Non-pigmented ciliary epithelial cell (primary cell): ENCODE measurements around the gene NOS1AP.
A peak's percentile ranks its signal among the peaks of the same experiment; 100 is the strongest.
"Not testable (repeated sequence)": the region's sequence is repeated elsewhere in the genome, so short reads cannot be mapped to it uniquely, and the experiment has no call there.

Experiments
- DNase-seq: peaks from one replicate; pipeline ENCODE4 v3.0.0-alpha.2; 2010; ENCODE audit warnings: low read depth

The NOS1AP gene

DNA sequence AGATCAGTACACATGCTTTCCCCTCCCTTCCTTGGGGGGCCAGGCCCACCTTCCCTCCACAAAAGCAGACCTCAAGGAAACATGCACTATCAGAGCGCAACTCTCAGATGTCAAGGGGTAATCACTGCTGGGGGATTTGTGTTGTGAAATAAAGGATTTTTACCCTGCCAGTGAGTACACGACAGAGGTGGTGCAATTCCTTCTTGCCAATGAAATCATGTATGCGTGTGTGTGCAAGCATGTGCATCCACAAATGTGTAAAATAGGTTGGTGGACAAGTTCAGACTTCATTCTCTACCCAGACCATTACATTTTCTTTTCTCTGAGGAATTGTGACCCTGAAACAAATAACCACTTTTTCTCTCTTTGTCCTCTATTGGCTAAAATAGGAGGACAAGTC is 9.8 kb upstream of the NOS1AP start:
- no peak for DNase-seq

DNA sequence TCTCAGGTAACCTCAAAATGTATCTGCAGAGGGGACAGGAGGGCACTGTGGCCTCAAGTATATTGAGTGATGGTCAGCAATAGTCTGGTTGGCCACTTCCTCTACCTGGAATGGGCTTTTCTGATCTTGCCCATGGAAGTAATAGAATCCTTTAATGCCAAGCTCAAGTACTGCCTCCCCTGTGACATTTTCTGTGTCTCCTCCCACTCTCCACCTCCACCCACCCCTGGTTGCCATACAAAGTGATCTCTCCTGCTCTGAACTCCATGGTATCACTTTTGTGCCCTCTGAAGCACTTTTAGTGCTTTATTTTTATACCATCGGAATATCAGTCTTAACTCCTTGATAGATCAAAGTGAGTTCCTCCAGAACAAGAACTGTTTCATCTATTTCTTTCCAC is 9.2 kb upstream of the NOS1AP start:
- no peak for DNase-seq

DNA sequence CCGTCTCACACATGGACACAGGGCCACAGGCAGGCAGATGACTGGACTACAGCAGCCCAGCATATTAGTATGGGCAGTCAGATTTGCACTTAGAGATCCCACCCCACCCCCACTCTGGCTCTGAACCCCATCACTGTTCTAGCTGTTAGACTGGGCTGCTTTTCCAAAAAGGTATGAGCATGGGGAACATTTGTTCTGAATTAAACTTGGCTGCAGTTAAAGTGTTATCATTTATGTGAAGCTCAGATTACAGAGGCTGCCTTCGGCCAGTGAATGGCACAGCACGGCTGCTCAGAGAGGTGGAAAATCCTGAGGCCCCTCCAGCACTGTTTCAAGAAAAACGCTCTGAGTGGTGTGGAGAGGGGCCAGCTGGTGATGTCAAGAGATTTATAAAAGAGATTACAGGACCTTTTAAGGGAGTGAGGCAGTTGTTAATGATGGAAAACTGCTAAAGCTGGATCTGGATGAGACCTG is 6.9 kb upstream of the NOS1AP start:
- DNase-seq, result peak; percentile 30

DNA sequence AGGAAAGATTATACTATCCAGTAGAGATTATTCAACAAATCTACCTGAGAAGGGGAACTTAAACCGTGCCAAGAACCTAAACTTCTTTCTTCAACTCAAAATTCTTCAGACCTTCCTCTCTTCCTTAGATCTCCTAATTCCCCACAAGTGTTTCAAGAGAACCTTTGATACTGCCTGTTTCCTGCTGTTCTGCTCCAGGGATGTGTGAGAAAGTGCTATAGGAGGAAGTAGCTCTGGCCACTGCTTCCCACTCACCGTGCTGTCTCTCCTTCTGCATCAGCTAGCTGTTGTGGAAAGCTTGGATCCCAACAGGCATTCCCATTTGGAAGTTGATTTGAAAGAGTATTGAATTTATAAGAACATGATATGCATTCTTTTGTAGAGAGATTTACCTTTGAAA is 4.5 kb upstream of the NOS1AP start:
- DNase-seq, result no peak

DNA sequence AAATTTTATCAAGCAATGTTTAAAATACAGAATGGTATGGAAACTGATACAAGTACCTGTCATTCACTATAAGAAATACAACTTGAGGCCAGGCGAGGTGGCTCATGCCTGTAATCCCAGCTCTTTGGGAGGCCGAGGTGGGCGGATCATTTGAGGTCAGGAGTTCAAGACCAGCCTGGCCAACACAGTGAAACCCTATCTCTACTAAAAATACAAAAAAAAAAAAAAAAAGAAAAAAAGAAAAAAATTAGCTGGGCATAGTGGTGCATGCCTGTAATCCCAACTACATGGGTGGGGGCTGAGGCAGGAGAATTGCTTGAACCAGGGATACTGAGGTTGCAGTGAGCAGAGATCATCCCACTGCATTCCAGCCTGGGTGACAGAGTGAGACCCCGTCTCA is 2.7 kb upstream of the NOS1AP start:
- not testable (repeated sequence) for DNase-seq

DNA sequence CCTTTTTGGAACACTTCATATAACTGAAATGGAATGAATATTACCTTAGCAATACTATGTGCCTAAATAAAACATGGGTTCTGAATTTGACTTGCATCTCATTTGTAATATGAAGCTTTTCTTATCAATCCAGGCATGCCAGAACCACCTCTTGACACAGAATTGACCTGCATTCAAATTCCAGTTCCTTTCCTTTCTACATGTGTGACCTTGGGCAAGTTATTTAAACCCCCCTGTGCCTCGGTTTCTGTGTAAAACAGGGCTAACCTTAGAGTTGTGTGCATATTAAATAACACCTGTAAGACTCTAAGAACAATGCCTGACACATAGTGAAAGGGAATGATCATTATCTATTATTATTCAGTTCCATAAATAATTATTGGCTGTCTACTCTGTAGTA is 2.0 kb upstream of the NOS1AP start:
- no peak for DNase-seq

DNA sequence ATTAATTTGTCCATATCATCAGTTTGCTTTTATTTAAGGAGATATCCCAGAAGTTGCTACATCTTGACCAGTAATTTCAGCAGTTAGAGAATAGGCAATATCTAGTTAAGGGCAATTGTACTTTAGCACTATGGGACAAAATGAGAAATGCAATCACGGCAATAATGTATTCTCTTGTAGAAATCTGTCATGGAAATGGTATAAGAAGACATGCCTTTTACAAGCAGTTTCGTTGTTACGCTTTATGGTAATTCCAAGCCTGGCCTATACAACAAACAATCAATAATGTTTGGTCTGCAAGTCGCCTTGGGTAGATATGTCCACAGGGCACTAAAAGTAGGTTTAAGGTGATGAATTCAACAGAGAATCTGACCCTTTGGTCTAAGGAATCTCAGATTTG is 1.2 kb upstream of the NOS1AP start:
- DNase-seq, result no peak

DNA sequence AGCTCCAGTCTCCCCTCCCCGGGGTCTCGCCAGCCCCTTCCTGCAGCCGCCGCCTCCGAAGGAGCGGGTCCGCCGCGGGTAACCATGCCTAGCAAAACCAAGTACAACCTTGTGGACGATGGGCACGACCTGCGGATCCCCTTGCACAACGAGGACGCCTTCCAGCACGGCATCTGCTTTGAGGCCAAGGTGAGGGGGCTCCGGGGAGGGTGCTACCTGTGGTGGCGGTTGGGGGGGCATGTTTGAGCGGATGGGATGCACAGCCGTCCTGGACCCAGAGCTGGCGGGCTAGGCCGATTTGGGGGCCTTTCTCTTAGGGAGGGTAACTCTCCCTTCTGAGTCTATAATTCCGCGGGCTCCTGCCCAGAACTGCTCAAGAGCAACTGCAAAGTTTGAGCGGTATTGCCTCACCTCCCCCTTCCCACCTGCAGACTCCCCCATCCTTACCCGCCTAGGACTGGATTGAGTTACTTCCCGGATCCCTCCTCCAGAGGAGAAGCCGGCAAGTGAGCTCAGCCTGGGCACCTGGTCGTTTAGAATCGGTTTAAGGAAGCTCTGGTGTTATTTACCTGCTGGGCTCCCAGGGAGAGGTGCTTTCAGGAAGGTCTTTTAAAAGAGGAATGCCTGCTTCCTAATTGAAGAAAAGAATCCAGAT is 730 bp downstream of the NOS1AP start:
- DNase-seq, result no peak

DNA sequence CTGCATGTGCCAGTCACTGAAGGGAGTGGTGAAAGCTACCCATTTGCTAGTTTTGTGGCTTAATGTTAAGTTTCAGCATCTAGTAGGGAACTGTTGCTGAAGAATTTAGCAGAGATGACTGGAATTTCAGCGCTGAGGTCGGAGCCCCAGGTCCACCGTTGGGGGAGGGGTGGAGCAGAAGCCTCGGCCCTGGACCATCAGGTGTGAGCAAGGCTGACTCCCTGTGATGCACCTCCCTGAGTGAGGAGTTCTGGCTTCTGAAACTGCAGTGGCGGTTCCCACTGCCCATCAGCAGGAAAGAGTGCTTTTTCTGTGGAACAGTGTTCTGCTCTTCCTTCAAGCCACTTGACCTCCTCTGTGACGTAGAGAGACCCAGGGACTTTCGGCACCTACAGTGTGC is 1.3 kb downstream of the NOS1AP start:
- no peak for DNase-seq

DNA sequence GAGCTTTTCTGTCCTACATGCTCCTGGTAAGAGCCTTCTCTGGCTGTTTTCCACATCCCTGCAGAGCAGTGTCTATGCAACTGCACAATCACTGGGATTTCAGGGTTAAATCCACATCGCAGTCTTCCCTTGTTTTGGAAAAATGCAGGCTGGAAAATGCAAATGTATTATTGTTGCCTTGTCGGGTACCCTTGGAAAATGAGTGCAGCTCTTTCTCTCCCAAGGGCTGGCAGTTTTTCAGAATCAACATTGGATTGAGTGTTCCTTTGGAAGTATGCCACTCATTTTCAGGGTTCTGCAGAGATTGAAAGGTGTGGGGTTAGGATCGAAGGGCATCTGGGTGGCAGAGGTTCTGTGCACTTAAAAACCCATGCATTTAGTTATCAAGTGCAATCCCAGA is 3.2 kb downstream of the NOS1AP start:
- DNase-seq, result no peak

DNA sequence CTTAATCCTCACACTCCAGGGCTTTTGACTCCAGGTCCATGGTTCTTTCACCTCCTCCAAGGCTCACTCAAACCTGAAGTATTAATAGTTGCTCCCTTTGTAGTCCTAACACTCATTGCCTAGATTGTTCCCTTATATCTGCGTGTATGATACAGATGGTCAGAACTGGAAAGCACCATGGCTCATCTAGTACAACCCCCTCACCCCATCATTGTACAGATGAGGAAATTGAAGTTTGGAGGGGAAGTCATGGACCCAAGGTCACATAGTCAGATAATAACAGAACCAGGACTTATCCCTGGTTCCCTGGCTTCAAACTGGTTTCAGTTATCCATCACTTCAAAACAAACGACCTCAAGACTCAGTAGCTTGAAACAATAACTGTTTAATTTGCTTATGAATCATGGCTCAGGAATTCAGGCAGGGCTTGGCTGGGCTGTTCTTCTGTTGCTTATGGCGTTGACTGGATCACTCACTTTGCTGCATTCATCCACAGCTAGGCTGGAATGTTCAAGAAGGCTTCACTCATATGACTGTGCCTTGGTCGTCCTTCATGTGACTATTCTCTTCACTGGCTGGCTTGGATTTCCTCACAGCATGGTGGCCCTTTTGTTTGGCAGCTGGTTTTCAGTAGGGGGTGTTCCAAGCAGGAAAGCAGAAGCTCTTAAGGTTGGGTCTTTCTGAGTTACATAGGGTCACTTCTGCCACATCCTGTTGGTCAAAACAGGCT is 5.0 kb downstream of the NOS1AP start:
- DNase-seq, result no peak

DNA sequence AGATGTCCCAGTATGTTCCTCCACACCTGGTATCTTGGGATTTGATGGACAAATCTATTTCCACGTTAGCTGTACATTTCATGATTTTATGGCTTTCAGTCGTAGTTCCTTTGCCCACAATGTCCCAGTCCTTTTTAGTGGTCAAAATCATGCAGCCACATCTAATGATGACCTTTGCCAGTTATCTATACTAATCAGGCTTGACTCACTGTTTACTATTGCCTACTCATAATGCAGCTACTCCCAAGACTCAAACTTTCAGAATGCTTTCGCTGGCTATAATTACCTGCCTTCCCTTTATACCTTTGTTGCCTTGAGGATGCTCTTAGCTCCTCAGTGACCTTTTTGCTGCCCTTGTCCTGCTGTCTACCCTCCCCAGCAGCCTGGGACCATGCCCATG is 6.4 kb downstream of the NOS1AP start:
- no peak for DNase-seq

DNA sequence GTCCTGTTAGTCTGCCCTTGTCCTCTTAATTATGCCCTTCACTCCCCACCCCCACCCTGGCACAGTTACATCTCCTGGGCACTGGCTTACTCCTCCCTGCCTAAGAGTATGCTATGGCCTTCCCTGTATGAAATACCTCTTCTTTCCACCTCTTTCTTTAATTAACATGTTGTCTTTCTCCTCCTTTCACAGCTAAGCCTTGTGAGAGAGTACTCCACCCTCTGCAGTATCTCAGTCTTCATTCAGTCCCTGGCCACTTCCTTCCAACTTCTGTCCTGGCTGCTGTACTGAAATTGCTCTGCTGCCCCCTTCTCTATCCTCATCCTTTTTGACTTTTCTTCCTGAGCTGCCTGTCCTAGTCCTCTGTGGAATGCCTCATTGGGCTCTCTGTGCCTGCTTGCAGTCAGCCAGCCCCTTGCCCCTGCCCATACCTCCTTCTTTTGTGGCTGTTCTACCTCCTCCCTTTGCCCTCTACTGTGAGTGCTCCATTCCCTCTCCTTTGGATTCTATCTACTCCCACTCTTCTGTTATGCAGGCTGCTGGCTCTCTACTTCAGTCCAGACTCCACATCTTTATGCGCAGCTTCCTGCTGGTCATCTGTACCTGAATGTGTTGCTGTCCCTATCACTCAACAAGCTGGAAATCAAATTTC is 8.3 kb downstream of the NOS1AP start:
- no peak for DNase-seq

DNA sequence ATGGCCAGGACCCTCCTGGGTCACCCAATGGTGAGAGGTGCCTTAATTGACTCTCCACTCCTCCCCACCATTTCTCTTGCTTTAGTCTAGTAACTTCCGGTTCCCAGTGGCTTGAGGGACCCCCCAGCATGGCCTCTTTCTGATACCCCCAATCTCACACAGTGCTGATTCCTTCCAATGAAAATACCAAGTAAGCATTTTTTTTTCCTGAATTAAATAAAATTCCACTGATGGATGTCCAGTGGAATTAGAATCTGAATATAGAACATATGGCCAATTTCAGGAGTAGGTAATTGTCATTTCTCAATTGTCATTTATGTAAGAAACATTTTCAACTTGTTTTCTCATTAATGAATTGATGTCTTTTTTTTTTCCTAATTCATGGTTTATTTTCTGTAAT is 9.5 kb downstream of the NOS1AP start:
- DNase-seq, result no peak

DNA sequence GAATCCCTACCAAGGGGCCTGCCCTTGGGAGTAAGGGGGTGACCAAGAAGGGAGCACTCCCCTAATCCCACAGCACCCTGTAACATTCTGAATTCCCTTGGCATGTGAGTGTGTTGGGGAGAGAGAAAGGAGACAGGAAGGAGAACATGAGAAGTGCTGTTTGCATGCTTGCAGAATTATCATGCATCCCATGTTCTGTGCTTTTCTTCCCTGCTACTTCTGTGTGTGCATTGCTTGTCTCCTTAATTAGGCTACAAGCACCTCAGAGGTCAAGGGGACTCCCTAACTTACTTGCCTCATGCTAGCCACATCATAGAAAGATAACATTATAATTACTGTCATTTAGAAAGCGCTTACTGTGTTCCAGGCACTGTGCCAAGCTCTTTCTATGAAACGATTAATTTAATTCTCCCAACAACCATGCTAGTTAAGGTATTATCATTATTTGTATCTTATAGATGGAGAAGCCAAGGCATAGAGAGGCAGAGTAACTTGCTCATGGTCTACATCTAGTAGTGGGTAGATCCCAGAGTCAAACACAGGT is 11.1 kb downstream of the NOS1AP start:
- no peak for DNase-seq

DNA sequence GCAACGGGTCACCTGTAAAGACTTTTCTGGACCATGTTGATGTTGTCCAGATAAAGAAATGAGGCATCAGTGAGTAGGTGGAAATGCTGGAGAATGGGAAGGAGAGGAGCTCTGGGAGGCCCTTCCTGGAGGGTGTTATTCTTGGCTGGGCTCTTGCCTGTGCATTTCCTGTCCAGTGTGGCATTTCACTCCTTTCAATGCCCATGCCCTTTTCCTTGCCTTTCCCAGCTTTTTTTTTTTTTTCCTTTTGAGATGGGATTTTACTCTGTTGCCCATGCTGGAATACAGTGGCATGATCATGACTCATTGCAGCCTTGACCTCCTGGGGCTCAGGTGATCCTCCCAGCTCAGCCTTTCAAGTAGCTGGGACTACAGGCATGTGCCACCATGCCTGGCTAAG is 11.8 kb downstream of the NOS1AP start:
- no peak for DNase-seq

DNA sequence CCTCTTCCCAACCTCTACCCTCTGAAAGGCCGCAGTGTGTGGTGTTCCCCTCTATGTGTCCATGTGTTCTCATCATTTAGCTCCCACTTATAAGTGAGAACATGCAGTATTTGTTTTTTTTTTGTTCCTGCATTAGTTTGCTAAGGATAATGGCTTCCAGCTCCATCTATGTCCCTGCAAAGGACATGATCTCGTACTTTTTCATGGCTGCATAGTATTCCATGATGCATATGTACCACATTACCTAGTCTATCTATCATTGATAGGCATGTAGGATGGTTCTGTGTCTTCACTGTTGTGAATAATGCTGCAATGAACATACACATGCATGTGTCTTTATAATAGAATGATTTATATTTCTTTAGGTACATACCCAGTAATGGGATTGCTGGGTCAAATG is 12.6 kb downstream of the NOS1AP start:
- not testable (repeated sequence) for DNase-seq

DNA sequence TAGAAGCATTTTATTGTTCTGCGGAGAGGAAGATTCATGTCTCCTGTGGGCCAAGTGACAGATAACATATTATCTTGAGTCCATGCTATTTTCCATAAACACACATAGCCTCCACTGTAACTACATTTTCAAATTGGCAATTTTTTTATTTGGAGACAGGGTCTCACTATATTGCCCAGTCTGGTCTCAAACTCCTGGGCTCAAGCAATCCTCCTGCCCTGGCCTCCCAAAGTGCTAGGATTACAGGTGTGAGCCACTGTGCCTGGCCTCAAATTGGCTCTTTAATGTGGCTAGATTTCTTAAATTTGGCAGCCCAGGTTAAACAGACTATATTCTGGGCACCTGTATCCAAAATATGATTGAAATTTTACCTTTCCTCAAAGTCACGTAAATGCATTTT is 13.8 kb downstream of the NOS1AP start:
- no peak for DNase-seq

DNA sequence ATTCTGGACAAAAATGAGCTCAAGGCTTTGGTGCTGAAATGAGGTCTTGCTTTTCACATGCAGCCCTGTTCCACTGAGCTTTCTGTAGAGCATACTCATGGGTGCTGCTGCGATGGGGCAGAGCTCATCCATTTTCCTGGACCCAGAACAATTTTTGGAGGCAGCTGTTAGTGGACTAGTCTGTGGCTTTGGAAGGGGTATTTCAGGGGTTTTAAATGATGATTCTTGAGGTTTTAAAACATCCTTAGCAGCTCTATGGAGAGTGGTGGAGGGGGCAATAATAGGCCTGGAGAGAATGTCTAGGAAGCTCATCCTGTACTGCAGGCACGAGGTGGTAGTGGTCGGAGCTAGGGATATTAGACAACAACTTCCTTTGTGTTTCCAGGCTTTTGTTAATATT is 16.5 kb downstream of the NOS1AP start:
- no peak for DNase-seq

DNA sequence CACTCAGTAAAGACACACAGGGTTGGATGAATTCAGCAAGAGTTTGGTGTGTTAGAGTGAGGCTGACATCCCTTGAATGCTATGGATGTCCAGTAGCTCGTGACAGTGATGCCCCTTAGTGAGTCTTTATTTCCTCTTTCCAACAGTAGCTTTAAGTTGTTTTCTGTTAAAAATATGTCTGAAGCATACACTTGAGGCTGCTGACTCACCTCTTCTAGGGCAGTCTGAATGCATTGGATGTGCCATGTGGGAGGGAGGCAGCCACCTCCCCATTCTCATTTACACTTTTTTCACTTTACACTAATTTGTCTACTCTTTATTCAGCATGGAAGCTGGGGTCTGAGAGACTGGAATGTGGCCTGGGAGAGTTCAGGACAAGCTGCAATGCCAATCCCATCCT is 17.6 kb downstream of the NOS1AP start:
- no peak for DNase-seq

DNA sequence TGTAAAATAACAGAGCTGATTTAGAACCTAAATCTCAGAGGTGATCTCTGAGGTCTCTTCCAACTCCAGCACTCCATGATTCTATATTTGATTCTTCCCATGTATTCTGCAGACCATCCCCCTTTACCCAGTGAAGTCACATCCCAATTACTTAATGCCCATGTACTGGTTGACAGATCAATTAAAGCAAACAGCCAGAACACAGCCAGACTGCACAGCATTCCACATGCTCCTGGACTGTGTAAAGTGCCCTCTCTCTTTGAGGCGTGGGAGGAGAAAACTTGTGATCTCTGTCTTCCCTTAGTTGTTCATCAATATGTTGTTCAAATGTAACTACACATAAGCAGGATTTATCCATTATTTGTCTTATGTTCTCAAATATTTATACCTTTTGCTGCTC is 18.1 kb downstream of the NOS1AP start:
- no peak for DNase-seq

DNA sequence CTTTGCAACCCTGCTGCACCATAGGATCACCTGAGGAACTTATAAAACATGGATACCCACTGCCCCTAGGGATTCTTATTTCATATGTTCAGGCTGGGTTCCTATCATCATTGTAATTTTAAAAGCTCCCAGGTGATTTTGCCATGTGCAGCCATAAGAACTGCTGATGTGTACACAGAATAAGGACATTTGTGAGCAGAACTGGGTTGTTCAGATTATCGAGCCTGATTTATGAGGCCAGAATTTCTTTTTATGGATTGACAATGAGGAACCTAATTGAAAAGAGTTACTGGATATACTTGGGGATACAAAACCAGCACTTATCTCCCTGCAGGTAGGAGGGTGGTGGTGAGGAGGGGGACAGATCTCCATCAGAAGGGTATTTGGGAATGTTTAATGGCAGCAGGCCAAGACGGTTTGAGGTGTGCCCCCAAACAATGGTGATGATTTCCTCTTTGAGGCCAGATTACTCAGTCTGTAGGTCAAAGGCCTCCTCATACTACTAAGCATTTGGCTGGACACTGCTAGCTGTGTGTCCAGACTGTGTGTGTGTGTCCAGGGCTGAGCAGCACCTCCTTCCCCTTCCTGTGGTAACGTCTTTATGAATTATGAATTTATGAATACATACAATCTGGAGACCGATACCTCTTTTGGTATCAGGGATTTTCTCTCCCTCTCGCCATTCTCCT is 18.9 kb downstream of the NOS1AP start:
- DNase-seq, result no peak

DNA sequence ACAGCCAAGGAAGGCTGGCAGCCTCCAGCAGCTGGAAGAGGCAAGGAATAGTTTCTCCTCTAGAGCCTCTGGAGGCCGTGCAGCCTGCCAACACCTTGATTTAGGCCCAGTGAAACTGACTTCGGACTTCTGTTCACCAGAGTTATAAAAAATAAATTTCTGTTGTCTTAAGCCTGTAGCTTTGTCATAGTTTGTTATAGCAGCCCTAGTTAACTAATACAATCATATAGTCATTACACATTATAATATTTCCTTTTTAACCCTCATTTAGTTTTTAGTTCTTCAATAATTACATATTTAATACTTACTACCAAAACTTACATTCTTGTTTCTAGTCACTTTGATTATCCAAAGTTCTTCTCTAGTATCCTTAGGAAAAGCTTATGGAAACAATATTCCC is 20.3 kb downstream of the NOS1AP start:
- DNase-seq, result no peak
